ENCODE data around the gene COL6A2. TPM values are rescaled to one million over a fixed set of nuclear protein-coding genes. Genes with fewer than 3 reads are reported as not detected.

COL6A2 gene
- total and polyA plus RNA-seq, 2 experiments from 2014 or later: 28.4 to 89.2 TPM

GRCh38 chr21:46122758-46123683, 25.1 kb downstream of the COL6A2 start:
- Histone ChIP-seq H3F3A (replicated peaks; ENCODE audit: low read depth) (no peaks in the 10 kb centered on the region), H4K20me1 (replicated peaks; ENCODE audit: insufficient read depth) (no peaks in the 10 kb centered on the region), H3K4me3 (no peak overlapping the region), H3K27ac (ENCODE audit: low read depth) (no peak overlapping the region), H3K79me2 (replicated peaks; ENCODE audit: insufficient read depth) (no peaks in the 10 kb centered on the region), H3K4me2 (no peak overlapping the region), H2AFZ (no peak overlapping the region), H3K27me3 (ENCODE audit: insufficient read depth) (no peaks in the 10 kb centered on the region), H3K4me1 (ENCODE audit: insufficient read depth) (no peaks in the 10 kb centered on the region), H3K36me3 (ENCODE audit: insufficient read depth) (no peaks in the 10 kb centered on the region), H3K9me2 (ENCODE audit: insufficient read depth) (no peaks in the 10 kb centered on the region)
- no peak for DNase-seq (ENCODE audit: low spot score)
- H3K36me3 Mint-ChIP-seq (ENCODE audit: low read depth): peaks cover 9% of the 10 kb centered on the region; the same call in 2 of the 3 replicates
- TF ChIP-seq STAT1 (IDR thresholded peaks at IDR 0.05; ENCODE audit: unreplicated experiment): no peak
- no peak for TF ChIP-seq CTCF (conservative IDR thresholded peaks at IDR 0.05; ENCODE audit: low read depth in 2 of 2)
- no peak for TF ChIP-seq POLR2AphosphoS5 (IDR thresholded peaks at IDR 0.05; ENCODE audit: low read depth)
- no peak for TF ChIP-seq JUNB (IDR thresholded peaks at IDR 0.05; ENCODE audit: unreplicated experiment)
- TF ChIP-seq EZH2 (IDR thresholded peaks at IDR 0.05; ENCODE audit: low read depth, unreplicated experiment): no peak
- no peak for TF ChIP-seq ZNF331 (CRISPR knock-in tag; IDR thresholded peaks at IDR 0.05; ENCODE audit: low read depth)
- TF ChIP-seq REST (IDR thresholded peaks at IDR 0.05; ENCODE audit: unreplicated experiment): no peak
- TF ChIP-seq CREB1 (CRISPR knock-in tag; IDR thresholded peaks at IDR 0.05; ENCODE audit: low read depth): no peak
- TF ChIP-seq ZNF462 (CRISPR knock-in tag; IDR thresholded peaks at IDR 0.05): no peak
- TF ChIP-seq ZNF114 (CRISPR knock-in tag; IDR thresholded peaks at IDR 0.05): no peak
- TF ChIP-seq ETS1 (IDR thresholded peaks at IDR 0.05): no peak
- no peak for TF ChIP-seq EZH2phosphoT487 (IDR thresholded peaks at IDR 0.05; ENCODE audit: unreplicated experiment)
- no peak for TF ChIP-seq NANOG (IDR thresholded peaks at IDR 0.05; ENCODE audit: borderline replicate concordance)
- H3K27me3 Mint-ChIP-seq (ENCODE audit: insufficient read depth, low read depth, poor library complexity): peaks cover 7% of the 10 kb centered on the region
- ATAC-seq: no peak
- no peaks in the 10 kb centered on the region for H3K9me3 Mint-ChIP-seq
- H3K27ac Mint-ChIP-seq: no peak overlapping the region
- H3K4me3 Mint-ChIP-seq: no peak overlapping the region
- no peaks in the 10 kb centered on the region for H3K4me1 Mint-ChIP-seq

All from GM23338 (cell line).